ENCODE measurements around the gene SLC35E1.
"Not testable (repeated sequence)": the region's sequence is repeated elsewhere in the genome, so short reads cannot be mapped to it uniquely, and the experiment has no call there.

Gene SLC35E1

DNA sequence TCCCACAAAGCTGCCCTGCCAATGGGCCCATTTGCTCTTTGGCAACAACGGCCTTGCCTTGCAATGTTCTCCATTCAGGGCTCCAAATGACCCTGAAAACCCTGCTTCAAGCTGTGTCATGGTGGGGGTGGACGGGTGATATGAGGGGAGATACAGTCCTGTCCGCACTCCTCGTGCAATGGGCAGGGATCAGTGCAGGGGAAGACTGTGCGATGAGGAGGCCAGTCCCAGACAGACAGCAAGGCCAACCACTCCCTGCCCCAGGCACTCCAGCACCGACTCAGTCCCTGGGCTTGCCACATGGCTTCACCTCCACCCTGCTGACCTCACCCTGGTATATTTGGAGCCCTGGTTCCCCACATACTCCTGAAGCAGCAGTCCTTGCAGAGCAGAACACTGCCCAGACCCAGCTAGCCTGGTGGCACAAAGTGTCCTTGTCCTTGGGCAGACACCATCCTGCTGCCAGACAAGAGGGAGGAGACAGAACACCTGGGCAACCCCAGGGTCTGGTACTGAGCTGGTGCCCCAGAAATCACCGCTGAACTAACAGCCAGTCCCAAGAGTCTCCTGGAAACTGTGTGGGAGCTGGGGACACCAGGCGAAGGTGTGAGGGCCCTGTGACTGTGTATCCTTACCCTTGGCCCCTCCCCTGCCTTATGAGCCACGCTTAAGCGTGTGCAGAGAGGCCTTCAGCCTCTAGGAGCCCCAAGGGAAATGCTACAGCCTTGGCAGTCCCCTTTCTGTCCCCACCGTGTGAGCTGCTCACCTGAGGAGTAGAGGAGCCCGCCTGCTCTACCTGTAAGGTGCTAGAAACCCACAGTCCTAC, 9.1 kb upstream of the SLC35E1 start:
- no peak for DNase-seq (ENCODE audit: low spot score)

DNA sequence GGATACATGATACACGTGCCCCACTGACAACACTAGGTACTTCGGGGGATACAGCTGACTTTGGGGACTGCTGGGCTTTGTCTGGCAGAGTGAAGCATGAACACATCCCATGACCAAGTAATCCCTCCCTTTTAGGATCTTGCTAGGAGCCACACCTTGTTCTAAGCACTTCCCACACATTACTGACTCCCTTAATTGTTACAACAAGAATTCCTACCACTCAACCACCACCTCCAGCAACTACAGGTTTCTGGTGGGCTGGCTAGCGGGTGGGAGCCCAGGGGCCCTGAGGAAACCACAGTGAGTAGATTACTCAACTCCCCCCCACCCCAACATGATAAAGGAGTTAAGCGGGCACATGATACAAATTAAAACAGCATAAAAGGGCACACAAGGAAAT, 7.2 kb upstream of the SLC35E1 start:
- no peak for DNase-seq (ENCODE audit: low spot score)

DNA sequence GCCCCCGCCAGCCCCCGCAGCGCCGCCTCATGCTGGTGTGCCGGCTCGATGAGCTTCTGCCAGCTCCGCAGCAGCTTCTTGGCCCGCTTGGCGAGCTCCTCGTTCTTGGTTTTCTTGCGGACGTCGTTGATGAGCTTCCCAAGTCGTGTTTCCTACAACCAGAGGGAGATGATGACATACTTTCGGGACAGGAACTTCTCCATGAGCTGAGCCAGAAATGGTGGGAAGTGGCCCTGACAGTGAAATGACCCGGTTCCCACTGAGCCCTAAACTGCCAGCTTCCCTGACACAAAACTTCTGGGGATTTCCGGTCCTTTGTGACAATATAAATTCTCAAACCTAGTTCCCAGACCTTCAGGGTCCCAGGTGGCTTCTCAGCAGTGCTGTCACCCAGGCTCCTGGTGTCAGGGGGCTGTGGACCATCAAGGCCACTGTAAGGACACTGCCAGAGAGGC, 5.3 kb upstream of the SLC35E1 start:
- DNase-seq (ENCODE audit: low spot score): no peak

DNA sequence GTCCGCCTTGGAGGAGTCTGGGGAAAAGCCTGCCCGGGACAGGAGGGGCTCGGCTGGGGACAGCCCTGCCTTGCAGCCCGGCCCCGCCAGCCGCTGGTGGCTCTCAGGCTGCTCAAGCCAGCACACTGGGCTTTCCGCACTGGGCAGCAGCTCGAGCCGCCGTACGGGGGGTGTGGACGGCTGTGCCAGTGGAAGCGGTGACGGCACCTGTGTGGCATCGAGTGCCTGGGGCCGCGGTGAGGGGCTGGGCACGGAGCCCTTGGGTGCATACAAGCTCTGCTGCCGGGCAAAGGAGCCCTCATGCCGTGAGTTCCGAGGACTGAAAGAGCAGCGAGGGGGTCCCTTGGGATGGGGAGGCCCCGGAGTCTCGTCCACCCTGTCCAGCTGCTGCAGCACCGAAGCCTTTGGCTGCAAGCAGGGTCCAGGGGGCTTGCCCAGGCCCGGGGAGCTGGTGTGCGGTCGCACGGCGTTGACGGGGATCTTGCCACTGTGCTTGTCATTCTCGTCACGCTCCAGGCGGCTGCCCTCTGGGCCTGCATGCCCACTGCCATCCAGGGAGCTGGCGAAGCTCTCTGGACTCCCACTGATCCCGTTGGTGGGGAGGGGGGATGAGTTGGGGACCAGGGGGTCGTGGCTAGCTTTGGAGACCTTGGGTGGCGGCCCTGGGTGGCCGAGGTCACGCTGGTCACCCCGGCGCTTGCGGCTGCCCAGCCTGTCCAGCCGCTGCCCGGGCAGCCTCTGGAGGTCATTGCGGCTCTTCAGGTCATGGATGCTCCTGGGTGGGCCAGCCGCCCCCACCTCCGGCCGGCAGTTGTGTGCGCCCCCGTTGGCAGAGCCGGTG, 4.7 kb upstream of the SLC35E1 start:
- no peak for DNase-seq (ENCODE audit: low spot score)

DNA sequence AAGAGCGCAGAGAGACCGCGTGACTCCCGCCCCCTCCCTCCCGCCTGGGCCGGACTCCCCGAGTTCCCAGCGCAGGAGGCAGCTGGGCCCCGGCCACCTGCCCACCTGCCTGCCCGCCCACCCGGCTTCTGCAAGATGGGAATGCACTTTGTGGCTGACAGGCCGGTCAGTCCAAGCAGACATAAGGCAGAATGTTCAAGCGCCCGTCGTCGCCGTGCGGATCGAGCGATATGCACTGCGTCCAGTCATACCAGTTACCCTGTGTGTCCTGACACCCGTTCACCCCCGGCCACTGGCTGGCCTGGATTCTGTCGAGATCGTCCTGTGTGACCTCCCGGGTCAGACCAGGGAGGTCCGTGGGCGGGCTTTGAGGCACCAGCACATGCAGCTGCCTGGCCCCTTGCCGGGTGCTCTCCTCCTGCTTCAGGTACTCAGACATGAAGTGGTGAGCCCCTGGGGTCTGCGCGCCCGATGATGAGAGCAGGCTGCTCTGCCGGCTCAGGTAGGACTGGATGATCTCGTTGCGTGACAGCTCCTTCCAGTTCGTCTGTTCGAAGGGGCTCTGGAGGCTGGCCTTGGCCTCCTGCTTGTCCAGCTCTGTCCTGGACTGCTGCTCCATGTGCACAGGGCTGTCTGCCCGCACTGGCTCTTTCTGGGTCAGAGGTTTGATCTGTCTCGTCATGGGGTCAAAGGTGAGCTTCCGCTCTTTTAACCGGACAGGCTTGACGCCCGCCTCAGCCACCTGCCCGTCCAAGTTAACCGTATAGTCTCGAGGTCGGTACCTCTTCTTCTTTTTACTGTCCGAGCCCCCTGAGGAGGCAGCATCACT, 3.9 kb upstream of the SLC35E1 start:
- DNase-seq (ENCODE audit: low spot score): no peak

DNA sequence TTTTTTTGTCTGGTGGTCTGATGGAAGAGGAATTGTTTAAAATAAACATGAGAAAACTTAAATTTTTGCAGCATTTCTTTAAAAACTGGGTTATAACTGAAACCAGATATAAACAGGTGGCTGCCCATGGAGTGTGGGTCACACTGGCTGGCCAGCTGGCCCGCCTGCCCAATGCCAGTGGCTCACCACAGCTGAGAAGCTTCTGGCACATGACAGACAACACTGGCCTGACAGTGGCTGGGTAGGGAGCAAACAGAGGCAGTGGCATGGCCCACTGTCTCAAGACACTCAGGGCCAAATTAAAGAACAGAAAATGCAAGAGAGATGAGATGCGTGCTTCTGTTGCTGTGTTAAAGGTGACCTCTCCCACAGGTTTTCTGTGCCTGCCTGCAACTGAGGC, 3.1 kb upstream of the SLC35E1 start:
- DNase-seq (ENCODE audit: low spot score): no peak

DNA sequence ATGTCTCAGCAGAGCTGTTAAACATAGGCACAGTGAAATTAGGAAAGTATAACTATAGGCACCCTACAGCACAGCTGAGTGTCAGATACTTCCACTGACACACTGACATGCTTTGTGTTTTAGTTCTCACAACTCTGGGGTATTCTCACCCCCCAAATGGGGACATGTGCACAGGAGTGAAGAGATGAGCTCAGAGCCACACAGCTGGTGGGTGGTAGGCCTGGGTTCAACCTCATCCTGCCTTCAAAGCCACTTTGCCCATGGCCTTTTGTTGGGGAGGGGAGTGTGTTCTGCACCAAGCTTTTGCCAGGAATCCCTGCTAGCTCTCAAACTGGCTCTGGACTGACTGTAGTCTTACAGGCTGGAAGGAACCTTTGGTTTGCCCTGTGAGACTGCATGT, 1.7 kb upstream of the SLC35E1 start:
- DNase-seq (ENCODE audit: low spot score): no peak

DNA sequence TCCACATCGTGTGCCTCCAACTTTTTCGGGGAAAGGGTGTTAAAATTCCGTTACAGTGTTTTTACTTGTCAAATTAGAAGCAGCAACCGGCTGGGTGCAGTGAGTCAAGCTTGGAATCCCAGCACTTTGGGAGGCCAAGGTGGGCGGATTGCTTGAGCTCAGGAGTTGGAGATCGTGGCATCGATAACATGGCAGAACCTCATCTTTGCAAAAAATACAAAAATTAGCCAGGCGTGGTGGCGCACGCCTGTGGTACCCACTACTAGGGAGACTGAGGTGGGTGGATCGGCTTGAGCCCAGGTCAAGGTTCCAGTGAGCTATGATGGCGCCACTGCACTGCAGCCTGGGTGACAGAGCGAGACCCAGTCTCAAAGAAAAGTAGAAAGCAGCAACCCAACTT, 1.1 kb upstream of the SLC35E1 start:
- DNase-seq (ENCODE audit: low spot score): no peak

DNA sequence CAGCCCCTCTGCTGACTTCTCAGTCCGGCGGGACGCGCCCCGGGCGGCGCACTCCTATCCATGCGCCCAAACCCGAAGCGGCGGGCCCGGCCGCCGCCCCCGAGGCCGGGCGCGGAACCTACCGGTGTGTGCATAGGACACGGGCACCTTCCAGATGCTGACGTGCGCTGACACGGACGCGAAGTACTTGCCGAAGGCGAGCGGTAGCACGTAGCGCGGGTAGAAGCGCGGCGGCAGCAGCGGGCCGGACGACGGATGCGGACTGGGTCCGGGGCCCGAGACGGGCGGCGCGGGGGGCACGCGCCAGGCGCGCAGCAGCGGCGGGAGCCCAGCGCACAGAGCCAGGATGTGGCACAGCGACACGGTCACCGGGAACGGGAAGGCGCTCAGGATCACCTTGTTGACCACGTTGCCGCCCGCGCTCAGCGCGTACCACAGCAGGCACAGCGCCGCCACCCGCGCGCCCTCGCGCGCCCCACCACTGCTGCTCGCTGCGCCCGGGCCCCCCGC, 338 bp downstream of the SLC35E1 start:
- peak; percentile 24 for DNase-seq (ENCODE audit: low spot score)

DNA sequence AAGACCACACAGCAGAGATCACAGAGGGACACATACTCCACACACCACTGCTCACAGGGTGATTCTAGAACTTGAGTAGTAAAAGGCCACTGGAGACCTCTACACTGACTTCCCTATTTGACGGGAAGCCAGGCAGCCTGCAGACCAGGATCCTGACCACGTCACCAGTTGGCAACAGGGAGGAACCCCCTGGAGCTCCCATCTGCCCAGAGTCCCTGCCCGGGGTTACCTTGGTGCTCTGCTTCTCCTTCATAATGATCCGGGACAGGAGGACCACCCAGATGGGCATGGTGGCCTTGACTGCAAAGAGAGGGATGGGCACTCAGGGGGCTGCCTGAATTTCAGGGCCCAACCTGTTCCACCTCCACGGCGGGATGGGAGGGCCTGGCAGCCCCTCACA, 932 bp downstream of the SLC35E1 start:
- no peak for DNase-seq (ENCODE audit: low spot score)

DNA sequence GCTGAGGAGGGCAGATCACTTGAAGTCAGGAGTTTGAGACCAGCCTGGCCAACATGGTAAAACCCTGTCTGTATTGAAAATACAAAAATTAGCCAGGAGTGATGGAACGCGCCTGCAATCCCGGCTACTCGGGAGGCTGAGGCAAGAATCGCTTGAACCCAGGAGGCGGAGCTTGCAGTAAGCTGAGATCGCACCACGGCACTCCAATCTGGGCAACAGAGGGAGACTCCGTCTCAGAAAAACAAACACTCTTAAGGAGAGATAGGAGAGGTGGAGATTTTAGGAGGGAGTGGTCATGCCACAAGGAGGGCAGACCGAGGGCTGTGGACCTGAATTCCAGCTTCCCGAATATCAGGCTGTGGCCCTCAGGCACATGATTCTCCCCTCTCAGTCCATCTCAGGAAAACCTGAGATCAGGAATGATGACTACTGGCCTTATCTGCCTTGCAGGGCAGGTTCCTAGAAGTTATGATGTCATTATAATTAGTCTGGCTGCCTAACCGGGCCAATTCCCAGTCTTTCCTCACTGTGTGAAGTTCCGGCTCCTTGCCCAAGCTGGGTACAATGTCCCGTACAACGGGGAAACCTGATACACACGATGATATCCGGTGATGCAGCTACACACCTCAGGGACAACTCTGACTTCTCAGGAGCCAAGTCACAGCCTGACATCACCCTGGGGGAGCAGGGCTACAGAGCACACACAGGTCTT, 2.5 kb downstream of the SLC35E1 start:
- no peak for DNase-seq (ENCODE audit: low spot score)

DNA sequence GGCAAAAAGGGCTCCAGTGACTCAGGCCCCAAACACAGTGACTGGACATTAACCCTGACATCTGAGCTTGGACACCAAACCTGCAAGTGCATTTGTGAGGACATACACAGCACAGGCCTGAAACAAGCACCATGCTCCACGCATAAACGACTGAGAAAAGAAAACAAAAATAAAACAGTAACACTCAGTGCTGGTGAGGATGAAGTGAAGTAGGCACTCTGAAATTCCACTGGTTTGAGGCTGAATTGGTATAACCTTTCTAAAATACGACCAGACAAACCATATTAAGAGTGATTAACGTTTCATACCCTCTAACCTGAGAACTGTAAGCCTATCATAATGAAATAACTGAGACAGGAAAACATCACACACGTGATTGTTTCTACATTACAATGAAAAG, 5.5 kb downstream of the SLC35E1 start:
- no peak for DNase-seq (ENCODE audit: low spot score)

DNA sequence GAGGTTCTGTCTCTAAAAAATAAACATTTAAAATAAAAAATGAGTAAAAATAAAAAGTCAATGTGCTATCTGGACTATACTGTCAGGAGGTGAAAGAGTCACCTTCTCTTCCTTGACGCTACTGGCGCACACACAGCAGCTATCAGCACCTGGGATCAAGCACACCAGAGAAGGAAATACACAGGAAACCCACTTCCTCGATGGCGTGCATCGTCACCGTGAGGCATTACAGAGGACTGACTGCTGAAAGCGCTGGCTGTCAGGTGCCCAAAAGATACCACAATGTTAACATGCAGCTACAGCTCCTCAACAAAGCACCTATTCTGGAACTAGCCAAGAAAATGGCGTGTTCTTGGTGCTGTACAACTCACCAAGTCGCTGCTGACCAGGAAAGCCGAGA, 6.1 kb downstream of the SLC35E1 start:
- DNase-seq (ENCODE audit: low spot score): no peak

DNA sequence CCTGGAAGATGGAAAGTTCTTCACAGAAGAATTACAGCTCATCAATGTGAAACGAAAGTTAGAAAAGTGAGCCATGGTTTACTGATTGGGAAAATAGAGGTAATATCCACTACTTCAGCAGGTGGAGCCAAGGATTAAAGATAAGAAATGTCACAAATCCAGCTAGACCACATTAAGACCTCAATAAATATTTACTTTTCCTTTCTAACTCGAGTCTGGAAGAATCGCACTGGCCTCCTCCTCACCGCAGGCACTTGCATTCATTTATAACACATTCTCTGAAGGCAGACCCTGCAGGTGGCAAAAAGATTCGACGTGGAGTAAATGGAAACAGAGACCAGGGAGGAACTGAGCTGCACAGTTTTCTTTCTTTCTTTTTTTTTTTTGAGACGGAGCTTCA, 7.4 kb downstream of the SLC35E1 start:
- DNase-seq (ENCODE audit: low spot score): no peak

DNA sequence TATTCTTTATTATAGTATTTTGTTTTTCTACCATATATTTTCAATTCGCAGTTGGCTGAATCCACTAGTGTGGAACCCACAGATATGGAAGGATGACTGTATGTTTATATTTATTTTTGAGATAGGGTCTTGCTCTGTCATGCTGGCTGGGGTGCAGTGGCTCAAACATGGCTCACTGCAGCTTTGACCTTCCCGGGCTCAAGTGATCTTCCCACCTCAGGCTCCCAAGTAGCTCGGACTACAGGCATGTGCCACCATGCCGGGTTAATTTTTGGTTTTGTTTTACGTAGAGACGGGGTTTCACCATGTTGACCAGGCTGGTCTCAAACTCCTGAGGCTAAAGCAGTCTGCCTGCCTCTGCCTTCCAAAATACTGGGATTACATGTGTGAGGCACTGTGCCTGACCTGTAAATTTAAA, 9.6 kb downstream of the SLC35E1 start:
- no peak for DNase-seq (ENCODE audit: low spot score)

DNA sequence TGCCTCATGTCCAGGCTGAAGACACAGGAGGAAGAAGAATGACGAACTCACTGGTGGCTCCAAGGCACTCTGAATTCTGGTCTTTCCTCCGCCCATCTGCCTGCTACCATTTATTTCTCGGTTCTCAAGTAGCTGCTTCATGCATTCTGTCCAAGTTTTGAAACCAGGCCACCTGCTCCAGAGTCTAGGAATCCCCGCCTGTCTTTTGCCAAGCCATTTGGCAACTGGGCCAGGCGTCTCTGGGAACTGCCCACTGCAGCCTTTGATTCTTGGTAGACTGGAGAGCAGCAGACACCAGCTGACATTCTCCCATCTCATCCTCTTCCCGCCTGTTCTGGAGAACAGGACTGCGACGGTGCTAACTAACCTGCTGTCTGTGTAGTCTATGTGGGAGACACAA, 10.8 kb downstream of the SLC35E1 start:
- no peak for DNase-seq (ENCODE audit: low spot score)

DNA sequence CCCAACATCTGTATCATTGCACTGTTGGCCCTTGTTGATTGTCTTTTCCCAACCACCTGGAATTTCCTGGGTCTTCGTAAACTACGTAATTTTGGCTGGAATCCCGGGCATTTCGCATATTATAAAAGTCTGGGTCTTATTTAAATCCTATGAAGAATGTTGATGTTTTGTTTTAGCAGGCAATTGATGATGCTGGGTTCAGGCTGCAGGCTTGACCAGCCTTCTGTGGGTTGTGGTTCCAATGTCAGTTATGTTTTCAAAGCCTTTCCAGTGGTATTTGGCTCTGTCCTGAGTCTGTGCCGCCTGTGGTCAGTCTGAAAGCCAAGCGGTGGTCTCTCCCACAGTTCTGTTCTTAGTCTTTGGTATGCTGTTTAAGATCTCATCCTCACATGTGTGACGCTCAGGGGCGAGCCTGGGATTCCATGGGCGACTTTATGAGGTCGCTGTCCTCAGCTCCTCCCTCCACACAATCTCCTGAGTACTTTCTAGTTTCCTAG, 12.4 kb downstream of the SLC35E1 start:
- DNase-seq (ENCODE audit: low spot score): no peak

DNA sequence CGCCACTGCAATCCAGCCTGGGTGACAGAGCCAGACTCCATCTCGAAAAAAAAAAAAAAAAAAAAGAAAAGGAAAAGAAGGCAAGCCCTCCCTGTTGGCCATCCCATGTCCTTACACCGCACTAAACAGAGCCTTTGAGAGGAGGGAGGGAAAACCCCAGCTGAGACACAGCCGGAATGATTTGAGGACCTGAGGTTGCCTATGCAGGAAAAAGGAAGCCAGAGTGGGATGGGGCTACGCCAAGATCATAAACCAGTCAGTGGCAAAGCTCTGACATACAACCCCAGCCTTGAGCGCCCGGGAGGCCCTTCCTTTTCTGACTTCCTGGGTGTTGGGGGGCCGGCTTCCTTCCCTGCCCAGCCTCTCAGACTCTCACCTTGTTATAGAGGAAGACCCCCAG, 17.4 kb downstream of the SLC35E1 start:
- DNase-seq (ENCODE audit: low spot score): no peak

DNA sequence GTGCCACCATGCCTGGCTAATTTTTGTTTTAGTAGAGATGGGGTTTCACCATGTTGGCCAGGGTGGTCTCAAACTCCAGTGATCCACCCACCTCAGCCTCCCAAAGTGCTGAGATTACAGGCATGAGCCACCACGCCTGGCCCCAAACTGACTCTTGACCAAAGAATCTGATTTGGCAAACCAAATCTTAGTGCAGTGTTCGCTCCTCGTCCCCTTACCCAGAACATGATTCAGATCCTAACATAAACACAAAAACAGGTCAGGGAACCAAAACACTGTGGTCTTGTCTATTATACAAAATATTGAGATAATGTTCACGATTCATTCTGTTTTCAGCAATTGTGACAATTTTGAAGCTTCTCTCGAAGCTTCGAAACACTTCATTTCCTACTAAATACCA, 20.3 kb downstream of the SLC35E1 start:
- not testable (repeated sequence) for DNase-seq (ENCODE audit: low spot score)

DNA sequence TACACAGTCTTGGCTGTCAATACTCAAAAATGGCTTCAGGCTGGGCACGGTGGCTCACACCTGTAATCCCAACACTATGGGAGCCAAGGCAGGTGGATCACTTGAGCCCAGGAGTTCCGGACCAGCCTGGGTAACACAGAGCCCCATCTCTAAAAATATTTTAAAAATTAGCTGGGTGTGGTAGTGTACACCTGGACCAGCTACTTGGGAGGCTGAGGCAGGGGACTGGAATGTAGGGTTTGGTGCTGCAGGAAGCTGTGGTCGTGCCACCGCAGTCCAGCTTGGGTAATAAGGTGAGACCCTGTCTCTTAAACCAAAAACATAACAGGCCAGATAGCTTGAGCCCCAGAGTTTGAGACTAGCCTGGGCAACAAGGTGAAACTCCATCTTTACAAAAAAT, 23.3 kb downstream of the SLC35E1 start:
- no peak for DNase-seq (ENCODE audit: low spot score)

DNA sequence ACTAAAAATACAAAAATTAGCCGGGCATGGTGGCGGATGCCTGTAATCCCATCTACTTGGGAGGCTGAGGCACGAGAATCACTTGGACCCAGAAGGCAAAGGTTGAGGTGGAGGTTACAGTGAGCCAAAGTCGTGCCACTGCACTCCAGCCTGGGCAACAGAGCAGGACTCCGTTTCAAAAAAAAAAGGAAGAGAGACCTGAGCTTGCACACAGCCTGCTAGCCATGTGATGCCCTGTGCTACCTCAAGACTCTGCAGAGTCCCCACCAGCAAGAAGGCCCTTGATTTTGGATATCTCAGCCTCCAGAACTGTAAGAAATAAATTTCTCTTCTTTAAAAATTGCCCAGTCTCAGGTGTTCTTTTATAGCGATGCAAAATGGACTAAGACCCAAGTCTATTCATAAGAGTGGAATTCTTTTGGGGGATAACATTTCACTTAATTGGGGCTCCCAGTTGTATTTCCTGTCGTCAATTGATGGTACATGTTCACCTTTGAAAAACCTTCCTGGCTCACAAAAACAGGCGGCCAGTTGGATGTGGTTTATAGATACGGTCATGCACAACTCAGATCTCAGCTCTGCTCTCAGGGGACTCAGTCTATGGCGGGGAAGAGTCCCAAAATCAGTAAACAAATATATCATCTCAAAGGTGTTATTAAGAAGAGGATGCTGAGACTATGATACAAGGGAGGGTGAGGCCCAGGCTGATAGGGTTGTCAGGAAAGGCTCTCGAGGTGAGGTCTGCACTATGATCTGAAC, 27.6 kb downstream of the SLC35E1 start:
- DNase-seq (ENCODE audit: low spot score): no peak
